HEK293 (cell line): ENCODE data around the gene RGL2.

Experiments
- GLIS2 ChIP-seq: fragments of 450-650 bp; formaldehyde crosslinking; IDR thresholded peaks from 2 replicates; pipeline ENCODE4 v1.5.1; 2016; ENCODE audit warnings: missing biosample characterization, missing genetic modification characterization
- HOXD13 ChIP-seq: sonication (generic); formaldehyde crosslinking; IDR thresholded peaks from 2 replicates; pipeline ENCODE4 v1.8.0; 2022; ENCODE audit warnings: missing genetic modification reagents, borderline replicate concordance
- KLF9 ChIP-seq: fragments of 450-650 bp; formaldehyde crosslinking; IDR thresholded peaks from 2 replicates; pipeline ENCODE4 v1.5.1; 2016; ENCODE audit warnings: missing biosample characterization, missing genetic modification characterization, low read depth
- MZF1 ChIP-seq: fragments of 450-650 bp; formaldehyde crosslinking; IDR thresholded peaks from 2 replicates; pipeline ENCODE4 v1.5.1; 2017; ENCODE audit warnings: missing biosample characterization, missing genetic modification characterization, borderline replicate concordance
- SP2 ChIP-seq: fragments of 450-650 bp; formaldehyde crosslinking; IDR thresholded peaks from 2 replicates; pipeline ENCODE4 v1.5.1; 2016; ENCODE audit warnings: missing biosample characterization, missing genetic modification characterization
- ZBTB1 ChIP-seq: fragments of 450-650 bp; formaldehyde crosslinking; IDR thresholded peaks from 2 replicates; pipeline ENCODE4 v1.5.1; 2016; ENCODE audit warnings: missing biosample characterization, missing genetic modification characterization
- ZBTB21 ChIP-seq: fragments of 450-650 bp; formaldehyde crosslinking; IDR thresholded peaks from 2 replicates; pipeline ENCODE4 v1.5.1; 2017; ENCODE audit warnings: missing biosample characterization, missing genetic modification characterization
- ZBTB26 ChIP-seq: fragments of 450-650 bp; formaldehyde crosslinking; optimal IDR thresholded peaks from 2 replicates; pipeline ENCODE3; 2016; ENCODE audit warnings: missing biosample characterization, mild to moderate bottlenecking, missing genetic modification characterization
- ZFHX2 ChIP-seq: fragments of 450-650 bp; formaldehyde crosslinking; conservative IDR thresholded peaks from 2 replicates; pipeline ENCODE4 v1.5.1; 2016; ENCODE audit warnings: missing biosample characterization, missing genetic modification characterization
- ZFP41 ChIP-seq: fragments of 450-650 bp; formaldehyde crosslinking; IDR thresholded peaks from 2 replicates; pipeline ENCODE4 v1.5.1; 2016; ENCODE audit warnings: missing biosample characterization, missing genetic modification characterization, borderline replicate concordance
- ZNF10 ChIP-seq: fragments of 450-650 bp; formaldehyde crosslinking; IDR thresholded peaks from 2 replicates; pipeline ENCODE4 v1.5.1; 2017; ENCODE audit warnings: missing biosample characterization, missing genetic modification characterization
- ZNF146 ChIP-seq: fragments of 450-650 bp; formaldehyde crosslinking; IDR thresholded peaks from 2 replicates; pipeline ENCODE4 v1.5.1; 2016; ENCODE audit warnings: missing biosample characterization, missing genetic modification characterization
- ZNF155 ChIP-seq: fragments of 450-650 bp; formaldehyde crosslinking; IDR thresholded peaks from 2 replicates; pipeline ENCODE4 v1.5.1; 2016; ENCODE audit warnings: missing biosample characterization, missing genetic modification characterization
- ZNF169 ChIP-seq: fragments of 450-650 bp; formaldehyde crosslinking; IDR thresholded peaks from 2 replicates; pipeline ENCODE4 v1.5.1; 2016; ENCODE audit warnings: missing biosample characterization, missing genetic modification characterization
- ZNF175 ChIP-seq: fragments of 450-650 bp; formaldehyde crosslinking; IDR thresholded peaks from 2 replicates; pipeline ENCODE4 v1.5.1; 2016; ENCODE audit warnings: missing biosample characterization, missing genetic modification characterization
- ZNF266 ChIP-seq: fragments of 450-650 bp; formaldehyde crosslinking; IDR thresholded peaks from 2 replicates; pipeline ENCODE4 v1.5.1; 2016; ENCODE audit warnings: missing biosample characterization, missing genetic modification characterization, low read depth
- ZNF302 ChIP-seq: fragments of 450-650 bp; formaldehyde crosslinking; IDR thresholded peaks from 2 replicates; pipeline ENCODE4 v1.5.1; 2016; ENCODE audit warnings: missing biosample characterization, missing genetic modification characterization, low read depth
- ZNF354C ChIP-seq: fragments of 450-650 bp; formaldehyde crosslinking; IDR thresholded peaks from 2 replicates; pipeline ENCODE4 v1.5.1; 2016; ENCODE audit warnings: missing biosample characterization, missing genetic modification characterization, low read depth, borderline replicate concordance
- ZNF394 ChIP-seq: fragments of 450-650 bp; formaldehyde crosslinking; IDR thresholded peaks from 2 replicates; pipeline ENCODE4 v1.5.1; 2016; ENCODE audit warnings: missing biosample characterization, missing genetic modification characterization, mild to moderate bottlenecking, moderate library complexity, borderline replicate concordance
- ZNF433 ChIP-seq: fragments of 450-650 bp; formaldehyde crosslinking; IDR thresholded peaks from 2 replicates; pipeline ENCODE4 v1.5.1; 2016; ENCODE audit warnings: missing biosample characterization, missing genetic modification characterization, low read depth
- ZNF530 ChIP-seq: fragments of 450-650 bp; formaldehyde crosslinking; IDR thresholded peaks from 2 replicates; pipeline ENCODE4 v1.5.1; 2016; ENCODE audit warnings: low read depth, missing biosample characterization, missing genetic modification characterization
- ZNF549 ChIP-seq: fragments of 450-650 bp; IDR thresholded peaks from 2 replicates; pipeline ENCODE4 v1.5.1; 2018; ENCODE audit warnings: missing biosample characterization, missing genetic modification characterization, mild to moderate bottlenecking, inconsistent platforms, moderate library complexity
- ZNF571 ChIP-seq: fragments of 450-650 bp; formaldehyde crosslinking; IDR thresholded peaks from 2 replicates; pipeline ENCODE4 v1.5.0; 2017; ENCODE audit warnings: missing biosample characterization, missing genetic modification characterization
- ZNF621 ChIP-seq: fragments of 450-650 bp; formaldehyde crosslinking; IDR thresholded peaks from 2 replicates; pipeline ENCODE4 v1.5.1; 2017; ENCODE audit warnings: missing biosample characterization, missing genetic modification characterization
- ZNF670 ChIP-seq: fragments of 450-650 bp; formaldehyde crosslinking; IDR thresholded peaks from 2 replicates; pipeline ENCODE4 v1.5.1; 2016; ENCODE audit warnings: missing biosample characterization, missing genetic modification characterization, low read depth
- ZNF76 ChIP-seq: fragments of 450-650 bp; formaldehyde crosslinking; IDR thresholded peaks from 2 replicates; pipeline ENCODE4; 2016; ENCODE audit warnings: low read depth, missing biosample characterization, missing genetic modification characterization, borderline replicate concordance
- ZNF837 ChIP-seq: fragments of 450-650 bp; formaldehyde crosslinking; IDR thresholded peaks from 2 replicates; pipeline ENCODE4 v1.5.1; 2016; ENCODE audit warnings: missing biosample characterization, missing genetic modification characterization
- ZSCAN30 ChIP-seq: fragments of 450-650 bp; IDR thresholded peaks from 2 replicates; pipeline ENCODE4 v1.5.1; 2018; ENCODE audit warnings: missing biosample characterization, mild to moderate bottlenecking, missing genetic modification characterization, moderate library complexity
- TF ChIP-seq, protein P1 (sequence below): fragments of 450-650 bp; formaldehyde crosslinking; conservative IDR thresholded peaks from 2 replicates; pipeline ENCODE4 v1.5.1; 2016; ENCODE audit warnings: low read depth, missing biosample characterization, missing genetic modification characterization
- TF ChIP-seq, protein P2 (sequence below): fragments of 450-650 bp; formaldehyde crosslinking; IDR thresholded peaks from 2 replicates; pipeline ENCODE4 v1.5.1; 2016; ENCODE audit warnings: missing biosample characterization, missing genetic modification characterization

The RGL2 gene

DNA sequence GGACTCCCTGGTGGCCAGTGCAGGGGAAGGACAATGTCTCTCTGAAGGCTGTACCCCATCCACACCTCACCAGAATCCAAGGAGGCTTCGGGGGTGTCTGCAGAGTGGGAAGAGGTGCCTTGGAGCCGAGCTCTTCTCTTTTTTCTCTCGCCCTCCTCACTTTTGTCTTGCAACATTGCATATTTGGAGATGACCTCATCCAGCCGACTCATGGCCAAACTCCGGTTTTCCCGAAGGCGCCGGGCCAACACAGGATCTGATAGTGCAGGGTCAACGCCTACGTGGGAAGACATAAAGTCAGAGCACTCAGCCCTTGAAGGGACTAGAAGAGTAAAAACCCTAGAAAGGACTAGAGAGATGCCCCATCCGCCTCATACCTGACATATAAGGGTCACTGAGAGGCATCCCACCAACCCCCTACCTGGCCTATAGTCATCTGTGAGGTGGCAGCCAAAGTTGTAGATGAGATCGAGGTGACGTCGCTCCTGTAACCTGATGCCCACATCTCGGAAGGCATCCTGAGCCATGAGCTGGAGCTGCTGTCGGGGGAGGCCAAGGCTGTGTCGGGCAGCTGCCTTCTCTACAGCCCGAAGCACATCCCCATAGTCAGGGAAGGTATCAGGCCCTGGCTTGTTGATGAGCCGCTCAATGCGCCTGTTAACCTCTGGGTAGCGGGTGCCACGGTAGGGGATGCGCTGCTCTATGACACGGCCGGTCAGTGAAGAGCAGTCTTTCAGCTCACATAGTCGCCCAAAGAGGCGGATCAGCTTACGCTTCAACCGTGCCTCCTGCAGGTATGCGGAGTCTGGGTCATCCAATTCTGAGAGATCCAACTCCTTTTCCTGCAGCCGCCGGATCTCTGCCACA lies 21.8 kb upstream of the RGL2 start (continued):
- TF ChIP-seq, protein P1, sequence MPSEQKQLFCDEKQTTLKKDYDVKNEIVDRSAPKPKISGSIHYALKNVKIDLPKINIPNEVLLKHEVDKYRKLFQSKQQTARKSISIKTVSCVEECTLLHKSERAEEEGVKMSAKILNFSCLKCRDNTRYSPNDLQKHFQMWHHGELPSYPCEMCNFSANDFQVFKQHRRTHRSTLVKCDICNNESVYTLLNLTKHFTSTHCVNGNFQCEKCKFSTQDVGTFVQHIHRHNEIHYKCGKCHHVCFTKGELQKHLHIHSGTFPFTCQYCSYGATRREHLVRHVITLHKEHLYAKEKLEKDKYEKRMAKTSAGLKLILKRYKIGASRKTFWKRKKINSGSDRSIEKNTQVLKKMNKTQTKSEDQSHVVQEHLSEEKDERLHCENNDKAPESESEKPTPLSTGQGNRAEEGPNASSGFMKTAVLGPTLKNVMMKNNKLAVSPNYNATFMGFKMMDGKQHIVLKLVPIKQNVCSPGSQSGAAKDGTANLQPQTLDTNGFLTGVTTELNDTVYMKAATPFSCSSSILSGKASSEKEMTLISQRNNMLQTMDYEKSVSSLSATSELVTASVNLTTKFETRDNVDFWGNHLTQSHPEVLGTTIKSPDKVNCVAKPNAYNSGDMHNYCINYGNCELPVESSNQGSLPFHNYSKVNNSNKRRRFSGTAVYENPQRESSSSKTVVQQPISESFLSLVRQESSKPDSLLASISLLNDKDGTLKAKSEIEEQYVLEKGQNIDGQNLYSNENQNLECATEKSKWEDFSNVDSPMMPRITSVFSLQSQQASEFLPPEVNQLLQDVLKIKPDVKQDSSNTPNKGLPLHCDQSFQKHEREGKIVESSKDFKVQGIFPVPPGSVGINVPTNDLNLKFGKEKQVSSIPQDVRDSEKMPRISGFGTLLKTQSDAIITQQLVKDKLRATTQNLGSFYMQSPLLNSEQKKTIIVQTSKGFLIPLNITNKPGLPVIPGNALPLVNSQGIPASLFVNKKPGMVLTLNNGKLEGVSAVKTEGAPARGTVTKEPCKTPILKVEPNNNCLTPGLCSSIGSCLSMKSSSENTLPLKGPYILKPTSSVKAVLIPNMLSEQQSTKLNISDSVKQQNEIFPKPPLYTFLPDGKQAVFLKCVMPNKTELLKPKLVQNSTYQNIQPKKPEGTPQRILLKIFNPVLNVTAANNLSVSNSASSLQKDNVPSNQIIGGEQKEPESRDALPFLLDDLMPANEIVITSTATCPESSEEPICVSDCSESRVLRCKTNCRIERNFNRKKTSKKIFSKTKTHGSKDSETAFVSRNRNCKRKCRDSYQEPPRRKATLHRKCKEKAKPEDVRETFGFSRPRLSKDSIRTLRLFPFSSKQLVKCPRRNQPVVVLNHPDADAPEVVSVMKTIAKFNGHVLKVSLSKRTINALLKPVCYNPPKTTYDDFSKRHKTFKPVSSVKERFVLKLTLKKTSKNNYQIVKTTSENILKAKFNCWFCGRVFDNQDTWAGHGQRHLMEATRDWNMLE (tag by site-specific recombination), result 0 out of 2 replicates have a peak, but pooled peaks have one; percentile 38
- TF ChIP-seq HOXD13 (CRISPR knock-in tag), result no peak
- TF ChIP-seq, protein P2, sequence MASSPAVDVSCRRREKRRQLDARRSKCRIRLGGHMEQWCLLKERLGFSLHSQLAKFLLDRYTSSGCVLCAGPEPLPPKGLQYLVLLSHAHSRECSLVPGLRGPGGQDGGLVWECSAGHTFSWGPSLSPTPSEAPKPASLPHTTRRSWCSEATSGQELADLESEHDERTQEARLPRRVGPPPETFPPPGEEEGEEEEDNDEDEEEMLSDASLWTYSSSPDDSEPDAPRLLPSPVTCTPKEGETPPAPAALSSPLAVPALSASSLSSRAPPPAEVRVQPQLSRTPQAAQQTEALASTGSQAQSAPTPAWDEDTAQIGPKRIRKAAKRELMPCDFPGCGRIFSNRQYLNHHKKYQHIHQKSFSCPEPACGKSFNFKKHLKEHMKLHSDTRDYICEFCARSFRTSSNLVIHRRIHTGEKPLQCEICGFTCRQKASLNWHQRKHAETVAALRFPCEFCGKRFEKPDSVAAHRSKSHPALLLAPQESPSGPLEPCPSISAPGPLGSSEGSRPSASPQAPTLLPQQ (tag by site-specific recombination), result peak; percentile 78
- peak; percentile 66; the same call in 1 of the 2 replicates for TF ChIP-seq GLIS2 (tag by site-specific recombination)
- no peak for TF ChIP-seq ZNF433 (tag by site-specific recombination)
- no peak for TF ChIP-seq ZNF146 (tag by site-specific recombination)
- no peak for TF ChIP-seq ZNF549 (tag by site-specific recombination)
- TF ChIP-seq ZNF169 (tag by site-specific recombination), result no peak
- no peak for TF ChIP-seq ZNF10 (tag by site-specific recombination)
- peak; percentile 70 for TF ChIP-seq ZNF394 (tag by site-specific recombination)
- no peak for TF ChIP-seq ZNF530 (tag by site-specific recombination)
- TF ChIP-seq ZNF76 (tag by site-specific recombination), result no peak
- TF ChIP-seq KLF9 (tag by site-specific recombination), result 0 out of 2 replicates have a peak, but pooled peaks have one; percentile 15
- TF ChIP-seq ZBTB21 (tag by site-specific recombination), result peak; percentile 92
- TF ChIP-seq ZBTB26 (tag by site-specific recombination), result peak; percentile 16
- no peak for TF ChIP-seq ZNF621
- peak; percentile 68 for TF ChIP-seq ZFHX2 (tag by site-specific recombination)
- TF ChIP-seq ZNF354C (tag by site-specific recombination), result no peak
- no peak for TF ChIP-seq ZNF837
- TF ChIP-seq ZNF155 (tag by site-specific recombination), result no peak
- no peak for TF ChIP-seq ZBTB1 (tag by site-specific recombination)
- no peak for TF ChIP-seq ZNF670 (tag by site-specific recombination)
- no peak for TF ChIP-seq ZNF302 (tag by site-specific recombination)
- TF ChIP-seq ZFP41 (tag by site-specific recombination), result no peak
- TF ChIP-seq ZSCAN30 (tag by site-specific recombination), result no peak
- TF ChIP-seq MZF1 (tag by site-specific recombination), result peak; percentile 17; the same call in 1 of the 2 replicates
- no peak; the same call in 1 of the 2 replicates for TF ChIP-seq SP2
- no peak for TF ChIP-seq ZNF266 (tag by site-specific recombination)
- no peak for TF ChIP-seq ZNF571 (tag by site-specific recombination)
- no peak for TF ChIP-seq ZNF175
